WTC11 (cell line): Measurements from ENCODE around the gene C1orf35. TPM values are rescaled to one million over a fixed set of nuclear protein-coding genes. Genes with fewer than 3 reads are reported as not detected.
A peak's percentile ranks its signal among the peaks of the same experiment; 100 is the strongest.

Source experiments
- ATAC-seq: fragments of 200-7000 bp; cut with Tn5 transposase; 2 replicates; pipeline ENCODE4 v1.10.0; 2021; ENCODE audit warnings: mild to moderate bottlenecking, moderate library complexity
- CTCF ChIA-PET: fragments of 300-600 bp; sonication (Branson Sonifier 250); formaldehyde crosslinking; loops from one replicate; lab custom pipeline; 2021; ENCODE audit warnings: antibody characterized with exemption; lab: Charles Lee
- POLR2A ChIA-PET: fragments of 350-600 bp; sonication (Branson Sonifier 250); formaldehyde crosslinking; loops from one replicate; lab custom pipeline; 2021; ENCODE audit warnings: antibody characterized with exemption; lab: Charles Lee
- DNase-seq: peaks from one replicate; pipeline ENCODE4 v3.0.0; 2021; ENCODE audit warnings: low spot score
- H3K27ac Mint-ChIP-seq: 2 replicates; pipeline ENCODE4 v1.8.0; 2021; ENCODE audit warnings: mixed read lengths
- H3K27me3 Mint-ChIP-seq: 2 replicates; pipeline ENCODE4 v1.8.0; 2021; ENCODE audit warnings: low read depth, mild to moderate bottlenecking, moderate library complexity, mixed read lengths
- H3K36me3 Mint-ChIP-seq: 2 replicates; pipeline ENCODE4 v1.8.0; 2021; ENCODE audit warnings: mixed read lengths
- H3K4me1 Mint-ChIP-seq: 2 replicates; pipeline ENCODE4 v1.8.0; 2022; ENCODE audit warnings: mixed read lengths
- H3K4me3 Mint-ChIP-seq: 2 replicates; pipeline ENCODE4 v1.8.0; 2021; ENCODE audit warnings: mild to moderate bottlenecking, moderate library complexity, mixed read lengths
- H3K9me3 Mint-ChIP-seq: 2 replicates; pipeline ENCODE4 v1.8.0; 2021; ENCODE audit warnings: mixed read lengths
- CDX4 ChIP-seq: fragments of 250-450 bp; sonication (Bioruptor Pico); IDR thresholded peaks from 2 replicates; pipeline ENCODE4 v1.9.0; 2021; ENCODE audit warnings: moderate library complexity, mild to moderate bottlenecking, inconsistent platforms, borderline replicate concordance
- CREB1 ChIP-seq: sonication (generic); formaldehyde crosslinking; IDR thresholded peaks from 2 replicates; pipeline ENCODE4 v1.8.0; 2023; ENCODE audit warnings: mild to moderate bottlenecking, missing genetic modification reagents
- E2F4 ChIP-seq: sonication (generic); formaldehyde crosslinking; IDR thresholded peaks from 2 replicates; pipeline ENCODE4 v1.8.1; 2022; ENCODE audit warnings: low read depth, mild to moderate bottlenecking, moderate library complexity, missing genetic modification reagents, borderline replicate concordance
- ELF4 ChIP-seq: sonication (generic); formaldehyde crosslinking; IDR thresholded peaks from 2 replicates; pipeline ENCODE4 v1.8.1; 2022; ENCODE audit warnings: low read depth, mild to moderate bottlenecking, moderate library complexity, missing genetic modification reagents
- ETV6 ChIP-seq: sonication (generic); formaldehyde crosslinking; IDR thresholded peaks from 2 replicates; pipeline ENCODE4 v1.8.1; 2022; ENCODE audit warnings: mild to moderate bottlenecking, missing genetic modification reagents
- FOXJ3 ChIP-seq: sonication (generic); formaldehyde crosslinking; IDR thresholded peaks from 2 replicates; pipeline ENCODE4 v1.9.0; 2021; ENCODE audit warnings: missing genetic modification reagents, mild to moderate bottlenecking, borderline replicate concordance
- GTF2I ChIP-seq: fragments of 250-450 bp; sonication (Bioruptor Pico); conservative IDR thresholded peaks from 2 replicates; pipeline ENCODE4 v1.4.0; 2021; ENCODE audit warnings: mild to moderate bottlenecking
- HMGA2 ChIP-seq: fragments of 250-450 bp; sonication (Bioruptor Pico); IDR thresholded peaks from 2 replicates; pipeline ENCODE4 v1.4.0; 2021; ENCODE audit warnings: mild to moderate bottlenecking, moderate library complexity
- IRF1 ChIP-seq: sonication (generic); formaldehyde crosslinking; IDR thresholded peaks from 2 replicates; pipeline ENCODE4 v1.8.0; 2023; ENCODE audit warnings: missing genetic modification reagents
- NFATC4 ChIP-seq: fragments of 250-450 bp; sonication (Bioruptor Pico); IDR thresholded peaks from 2 replicates; pipeline ENCODE4 v1.9.0; 2021; ENCODE audit warnings: mild to moderate bottlenecking
- NR2C2 ChIP-seq: sonication (generic); formaldehyde crosslinking; IDR thresholded peaks from 2 replicates; pipeline ENCODE4 v1.8.0; 2022; ENCODE audit warnings: mild to moderate bottlenecking, missing genetic modification reagents
- PRDM15 ChIP-seq: sonication (generic); formaldehyde crosslinking; IDR thresholded peaks from 2 replicates; pipeline ENCODE4 v1.8.0; 2022; ENCODE audit warnings: missing genetic modification reagents
- RELA ChIP-seq: sonication (generic); formaldehyde crosslinking; IDR thresholded peaks from 2 replicates; pipeline ENCODE4 v1.8.1; 2022; ENCODE audit warnings: missing genetic modification reagents, mild to moderate bottlenecking, borderline replicate concordance
- RORB ChIP-seq: fragments of 250-450 bp; sonication (Bioruptor Pico); IDR thresholded peaks from 2 replicates; pipeline ENCODE4 v1.9.0; 2021; ENCODE audit warnings: mild to moderate bottlenecking
- USF2 ChIP-seq: sonication (generic); formaldehyde crosslinking; IDR thresholded peaks from 2 replicates; pipeline ENCODE4 v1.8.1; 2023; ENCODE audit warnings: mild to moderate bottlenecking, missing genetic modification reagents, moderate library complexity
- ZNF121 ChIP-seq: sonication (generic); formaldehyde crosslinking; IDR thresholded peaks from 2 replicates; pipeline ENCODE4 v1.8.0; 2023; ENCODE audit warnings: missing genetic modification reagents
- ZNF138 ChIP-seq: sonication (generic); formaldehyde crosslinking; conservative IDR thresholded peaks from 2 replicates; pipeline ENCODE4 v1.8.1; 2022; ENCODE audit warnings: mild to moderate bottlenecking, moderate library complexity, missing genetic modification reagents
- ZNF219 ChIP-seq: sonication (generic); formaldehyde crosslinking; IDR thresholded peaks from 2 replicates; pipeline ENCODE4 v1.8.0; 2023; ENCODE audit warnings: missing genetic modification reagents, mild to moderate bottlenecking, borderline replicate concordance
- ZNF232 ChIP-seq: sonication (generic); formaldehyde crosslinking; IDR thresholded peaks from 2 replicates; pipeline ENCODE4 v1.8.0; 2022; ENCODE audit warnings: mild to moderate bottlenecking, missing genetic modification reagents
- ZNF281 ChIP-seq: sonication (generic); formaldehyde crosslinking; IDR thresholded peaks from 2 replicates; pipeline ENCODE4 v1.8.0; 2023; ENCODE audit warnings: mild to moderate bottlenecking, missing genetic modification reagents
- ZNF317 ChIP-seq: sonication (generic); formaldehyde crosslinking; IDR thresholded peaks from 2 replicates; pipeline ENCODE4 v1.8.1; 2023; ENCODE audit warnings: low read depth, mild to moderate bottlenecking, moderate library complexity, missing genetic modification reagents, borderline replicate concordance
- total RNA-seq: library from RNA; stranded (reverse); gene quantifications from 3 replicates; pipeline ENCODE4 v1.2.3, GENCODE V29; 2021

C1orf35 gene
- total RNA-seq, 1 experiment from 2014 or later: 33.8 TPM

- Mint-ChIP-seq H3K27ac (no peak overlapping the region), H3K4me3 (no peak overlapping the region; the same call in 1 of the 2 replicates), H3K4me1 (peaks cover 7% of the 10 kb centered on the region; the same call in 1 of the 2 replicates), H3K9me3 (peaks cover 9% of the 10 kb centered on the region), H3K36me3 (peaks cover 13% of the 10 kb centered on the region), H3K27me3 (peaks cover 20% of the 10 kb centered on the region)
- ATAC-seq: no peak
- DNase-seq: no peak
- ChIA-PET POLR2A (interaction anchor here (0.7 to 1.0 kb wide), 2 partner anchors 111 to 369 kb away, joined by 3 read pairs; no protein-coding TSS in a partner anchor), CTCF (interaction anchor here (1.1 to 1.8 kb wide), 4 partner anchors 20 to 111 kb away, joined by 3 to 9 read pairs (median 6); no protein-coding TSS in a partner anchor)
- TF ChIP-seq ZNF121 (no peak), E2F4 (CRISPR knock-in tag) (no peak), ZNF281 (CRISPR knock-in tag) (no peak), NFATC4 (CRISPR knock-in tag) (no peak), ZNF232 (CRISPR knock-in tag) (no peak), RORB (CRISPR knock-in tag) (no peak), NR2C2 (CRISPR knock-in tag) (no peak), CDX4 (CRISPR knock-in tag) (no peak), ZNF219 (no peak), ETV6 (no peak), IRF1 (CRISPR knock-in tag) (no peak), ZNF138 (CRISPR knock-in tag) (no peak), CREB1 (CRISPR knock-in tag) (no peak), HMGA2 (CRISPR knock-in tag) (no peak)
Observed at GRCh38 chr1:228110556-228110955, 7.4 kb upstream of the C1orf35 start.

GRCh38 chr1:228109962-228110488 lies 6.9 kb upstream of the C1orf35 start:
- Mint-ChIP-seq H3K36me3 (peaks cover 13% of the 10 kb centered on the region), H3K27me3 (peaks cover 20% of the 10 kb centered on the region), H3K27ac (no peak overlapping the region), H3K4me1 (peaks cover 7% of the 10 kb centered on the region; the same call in 1 of the 2 replicates), H3K4me3 (peak overlapping the region; percentile 89), H3K9me3 (peaks cover 4% of the 10 kb centered on the region)
- DNase-seq: no peak
- ATAC-seq: no peak
- POLR2A ChIA-PET: interaction anchor here (1.0 kb wide), 1 partner anchor 111 kb away, joined by 3 read pairs; no protein-coding TSS in a partner anchor
- CTCF ChIA-PET: interaction anchor here (0.8 to 1.8 kb wide), 5 partner anchors 19 to 110 kb away, joined by 3 to 9 read pairs (median 5); no protein-coding TSS in a partner anchor
- TF ChIP-seq FOXJ3 (CRISPR knock-in tag): no peak
- no peak for TF ChIP-seq USF2
- no peak for TF ChIP-seq GTF2I (CRISPR knock-in tag)
- no peak for TF ChIP-seq ZNF219
- TF ChIP-seq ZNF317 (CRISPR knock-in tag): no peak
- TF ChIP-seq HMGA2 (CRISPR knock-in tag): no peak
- TF ChIP-seq ELF4: no peak
- TF ChIP-seq IRF1 (CRISPR knock-in tag): no peak
- TF ChIP-seq RELA (CRISPR knock-in tag): no peak
- no peak for TF ChIP-seq PRDM15
